ENCODE data around the gene FAH. TPM values are rescaled to one million over a fixed set of nuclear protein-coding genes. Genes with fewer than 3 reads are reported as not detected.

Gene FAH
- total RNA-seq, 1 donor = 27.2 TPM

DNA sequence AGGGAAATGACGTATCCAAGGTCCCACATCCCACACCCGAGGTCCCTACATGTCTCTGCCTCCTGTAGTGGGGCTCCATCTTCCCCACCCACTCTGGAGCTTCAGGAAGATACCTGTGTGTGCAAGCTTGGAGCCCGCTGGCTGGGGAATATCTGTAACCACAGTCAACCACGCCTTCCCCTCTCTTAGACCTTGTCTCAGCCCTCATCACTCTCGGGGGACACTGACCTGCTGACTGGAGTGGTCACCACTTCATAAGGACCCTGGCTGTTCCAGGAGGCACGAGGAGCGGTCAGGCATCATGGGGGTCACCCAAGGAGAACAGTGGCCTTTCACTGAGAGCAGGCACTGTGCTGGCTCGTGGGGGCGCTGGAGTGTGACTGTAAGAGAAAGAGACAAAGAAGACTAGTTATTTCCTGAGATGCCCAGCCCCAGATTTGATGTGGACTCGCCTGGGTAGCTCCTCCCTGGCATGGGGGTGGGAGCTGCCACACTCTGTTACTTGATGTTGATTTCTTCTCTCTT, 50.6 kb downstream of the FAH start:
- TF ChIP-seq, protein P1, sequence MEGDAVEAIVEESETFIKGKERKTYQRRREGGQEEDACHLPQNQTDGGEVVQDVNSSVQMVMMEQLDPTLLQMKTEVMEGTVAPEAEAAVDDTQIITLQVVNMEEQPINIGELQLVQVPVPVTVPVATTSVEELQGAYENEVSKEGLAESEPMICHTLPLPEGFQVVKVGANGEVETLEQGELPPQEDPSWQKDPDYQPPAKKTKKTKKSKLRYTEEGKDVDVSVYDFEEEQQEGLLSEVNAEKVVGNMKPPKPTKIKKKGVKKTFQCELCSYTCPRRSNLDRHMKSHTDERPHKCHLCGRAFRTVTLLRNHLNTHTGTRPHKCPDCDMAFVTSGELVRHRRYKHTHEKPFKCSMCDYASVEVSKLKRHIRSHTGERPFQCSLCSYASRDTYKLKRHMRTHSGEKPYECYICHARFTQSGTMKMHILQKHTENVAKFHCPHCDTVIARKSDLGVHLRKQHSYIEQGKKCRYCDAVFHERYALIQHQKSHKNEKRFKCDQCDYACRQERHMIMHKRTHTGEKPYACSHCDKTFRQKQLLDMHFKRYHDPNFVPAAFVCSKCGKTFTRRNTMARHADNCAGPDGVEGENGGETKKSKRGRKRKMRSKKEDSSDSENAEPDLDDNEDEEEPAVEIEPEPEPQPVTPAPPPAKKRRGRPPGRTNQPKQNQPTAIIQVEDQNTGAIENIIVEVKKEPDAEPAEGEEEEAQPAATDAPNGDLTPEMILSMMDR (IDR thresholded peaks at IDR 0.05; ENCODE audit: insufficient read depth, low read depth, low read length) = no peak
- DNase-seq (ENCODE audit: low read depth) = no peak

DNA sequence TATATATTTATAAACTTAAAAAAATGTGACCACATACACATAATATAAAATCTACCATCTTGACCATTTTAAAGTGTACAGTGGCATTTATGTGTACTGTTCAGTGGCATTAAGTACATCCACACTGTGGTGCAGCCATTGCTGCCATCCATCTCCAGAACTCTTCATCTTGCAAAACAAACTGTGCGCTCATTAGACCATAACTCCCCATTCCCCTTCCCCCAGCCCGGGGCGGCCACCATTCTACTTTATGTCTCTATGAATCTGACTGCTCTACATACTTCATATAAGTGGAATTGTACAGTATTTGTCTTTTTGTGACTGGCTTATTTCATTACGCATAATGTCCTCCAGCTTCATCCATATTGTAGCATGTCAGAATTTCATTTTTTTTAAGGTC, 51.4 kb downstream of the FAH start:
- TF ChIP-seq, protein P1 (IDR thresholded peaks at IDR 0.05; ENCODE audit: insufficient read depth, low read depth, low read length) = no peak
- no peak overlapping the region for H3K4me3 ChIP-seq (ENCODE audit: low read depth, low read length)
- DNase-seq (ENCODE audit: low read depth) = no peak

More for the DNA sequence above, 50.6 kb downstream of the FAH start:
- H3K4me3 ChIP-seq (ENCODE audit: low read depth, low read length) = no peak overlapping the region

DNA sequence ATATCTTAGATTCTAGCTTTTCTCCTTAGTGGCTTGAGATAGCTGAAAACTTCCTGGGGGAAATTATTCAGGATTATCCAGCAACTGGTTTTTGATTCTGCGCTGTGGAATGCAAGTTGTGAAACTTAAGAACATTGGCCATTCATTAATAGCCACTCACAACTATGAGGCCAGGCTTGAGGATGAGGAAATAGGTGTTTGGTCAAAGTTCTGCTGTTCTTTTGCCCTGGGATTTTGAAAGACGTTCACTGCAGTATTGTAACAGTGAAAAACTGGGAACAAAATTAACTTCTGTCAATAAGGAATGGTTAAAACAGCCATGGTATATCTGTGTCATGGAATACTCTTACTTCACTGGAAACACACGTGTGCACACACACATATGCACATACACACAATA, 55.1 kb downstream of the FAH start:
- peak; percentile 20 for DNase-seq (ENCODE audit: low read depth)
- TF ChIP-seq, protein P1 (IDR thresholded peaks at IDR 0.05; ENCODE audit: insufficient read depth, low read depth, low read length) = no peak
- H3K4me3 ChIP-seq (ENCODE audit: low read depth, low read length) = no peak overlapping the region

DNA sequence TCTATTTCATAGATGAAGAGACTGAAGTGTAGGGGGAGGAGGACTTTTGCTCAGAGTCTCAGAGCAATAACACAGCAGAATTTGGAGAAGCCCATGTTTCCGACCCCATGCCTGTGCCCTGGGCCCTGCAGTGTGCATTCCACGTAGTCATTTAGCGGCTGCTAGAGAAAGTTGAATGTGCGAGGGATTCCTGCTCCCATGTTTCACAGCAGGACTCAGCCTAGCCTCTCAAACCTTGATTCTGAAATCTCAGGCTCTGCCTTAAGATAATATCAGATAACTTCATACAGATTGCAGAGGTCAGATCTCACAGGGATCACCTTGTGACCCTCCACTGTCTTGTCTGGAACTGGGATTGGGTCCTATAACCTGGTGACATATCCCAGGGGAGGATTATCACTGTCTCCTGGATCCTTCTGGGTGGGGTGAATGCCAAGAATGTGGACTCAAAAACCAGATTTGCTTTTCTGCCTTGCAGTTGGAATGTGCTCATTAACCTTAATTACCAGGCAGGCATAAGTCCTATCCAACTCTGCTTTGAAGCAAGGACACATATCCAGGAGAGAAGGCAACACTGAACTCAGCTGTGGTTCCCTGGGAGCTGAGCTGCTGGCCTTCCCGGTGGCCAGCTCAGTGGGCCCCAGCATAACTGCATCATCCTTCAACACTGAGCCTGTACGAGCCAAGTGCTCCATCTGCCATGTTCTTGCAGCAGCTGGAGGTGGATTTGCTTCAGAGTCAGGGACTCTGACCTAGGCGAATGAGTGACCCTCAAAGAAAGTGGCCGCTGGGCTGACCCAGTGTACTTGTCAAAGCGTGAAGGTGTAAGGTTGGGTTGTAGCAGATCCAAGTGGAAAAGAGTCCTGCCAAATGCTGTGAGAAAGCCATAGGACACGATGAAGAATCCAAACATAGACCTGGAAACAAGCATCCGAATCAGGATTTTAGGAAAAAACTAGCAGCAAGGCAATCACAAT, 56.2 kb downstream of the FAH start:
- no peak for DNase-seq (ENCODE audit: low read depth)
- H3K4me3 ChIP-seq (ENCODE audit: low read depth, low read length) = no peak overlapping the region
- TF ChIP-seq, protein P1 (IDR thresholded peaks at IDR 0.05; ENCODE audit: insufficient read depth, low read depth, low read length) = no peak

DNA sequence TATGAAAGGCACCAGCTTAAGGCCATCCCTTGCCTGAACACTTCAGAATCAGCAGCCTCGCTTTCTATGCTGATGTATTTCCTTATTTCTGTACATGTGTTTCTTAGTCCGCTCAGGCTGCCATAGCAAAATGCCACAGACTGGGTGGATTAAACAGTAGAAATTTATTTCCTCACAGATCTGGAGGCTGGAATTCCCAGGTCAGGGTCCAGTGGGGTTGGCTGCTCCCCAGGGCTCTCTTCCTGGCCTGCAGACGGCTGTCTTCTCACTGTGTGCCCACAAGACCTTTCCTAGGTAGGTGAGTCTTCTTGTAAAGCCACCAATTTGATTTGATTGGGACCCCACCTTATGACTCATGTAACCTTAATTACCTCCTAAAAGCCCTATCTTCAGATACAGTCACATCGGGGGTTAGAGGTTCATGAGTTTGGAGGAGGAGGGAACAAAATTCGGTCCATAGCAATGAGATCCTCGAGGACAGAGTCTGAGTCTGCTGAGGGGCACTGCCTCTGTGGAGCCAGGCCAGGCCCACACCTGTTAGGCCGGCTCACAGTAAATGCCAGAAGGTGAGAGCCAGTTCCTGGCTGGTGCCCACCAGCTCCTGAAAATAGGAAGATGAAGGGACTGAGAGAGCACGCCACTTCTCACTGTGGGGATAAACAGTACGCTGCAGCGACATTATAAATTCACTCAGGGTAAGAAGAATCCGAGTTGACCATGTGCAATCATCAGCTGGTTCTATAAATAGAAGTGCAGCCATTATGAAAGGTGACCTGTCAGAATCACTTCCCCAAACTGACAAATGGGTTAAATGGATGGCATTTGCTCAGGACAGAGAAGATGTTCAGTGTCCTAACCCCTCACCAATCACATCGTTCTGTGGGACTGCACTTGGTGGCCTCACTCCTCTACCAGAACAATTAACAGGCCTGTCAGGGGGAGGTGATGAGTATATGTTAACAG, 58.1 kb downstream of the FAH start:
- no peak overlapping the region for H3K4me3 ChIP-seq (ENCODE audit: low read depth, low read length)
- DNase-seq (ENCODE audit: low read depth) = no peak
- TF ChIP-seq, protein P1 (IDR thresholded peaks at IDR 0.05; ENCODE audit: insufficient read depth, low read depth, low read length) = no peak

DNA sequence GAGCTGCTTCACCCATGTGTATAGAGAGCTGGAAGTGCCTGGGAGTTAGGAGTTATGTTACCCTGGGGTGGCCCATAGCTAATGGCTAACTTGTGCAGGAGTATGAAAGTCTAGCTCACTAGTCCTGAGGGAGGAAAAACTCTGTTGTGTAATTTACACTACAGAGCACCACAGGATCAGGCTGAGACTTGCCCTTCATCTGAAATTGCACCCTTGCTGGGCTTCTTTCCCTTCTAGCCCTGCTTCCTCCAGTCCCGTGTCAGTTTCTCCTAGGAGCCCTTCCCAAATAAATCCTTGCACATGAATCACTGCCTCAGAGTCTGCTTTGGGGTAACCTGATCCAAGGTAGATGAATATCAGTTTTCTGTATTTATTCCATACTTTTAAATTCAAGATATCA, 59.2 kb downstream of the FAH start:
- TF ChIP-seq, protein P1 (IDR thresholded peaks at IDR 0.05; ENCODE audit: insufficient read depth, low read depth, low read length) = no peak
- DNase-seq (ENCODE audit: low read depth) = no peak
- H3K4me3 ChIP-seq (ENCODE audit: low read depth, low read length) = no peak overlapping the region

All from fibroblast of villous mesenchyme (primary cell).